Skin of body (tissue), 2 donors: Measurements from ENCODE around the gene IL21. TPM values are rescaled to one million over a fixed set of nuclear protein-coding genes. Genes with fewer than 3 reads are reported as not detected.

Source experiments
- DNase-seq: peaks from one replicate; lab custom pipeline; 2025; lab: John Stamatoyannopoulos, UW
- total RNA-seq: library from RNA; depleted of rRNA; stranded (reverse); fragments of >200 nt; gene quantifications from one replicate; pipeline ENCODE4 v1.2.3, GENCODE V29; 2014

IL21 gene
- total RNA-seq, 1 donor from 2014 or later = not detected

- no peak for DNase-seq
These were observed 12.3 kb upstream of the IL21 start for GRCh38 chr4:122633211-122633610.

- no peak for DNase-seq
These were observed 11.7 kb upstream of the IL21 start for GRCh38 chr4:122632396-122633143.

- no peak for DNase-seq
These were observed 4.3 kb upstream of the IL21 start for GRCh38 chr4:122625156-122625555.

- no peak for DNase-seq
These were observed 3.3 kb upstream of the IL21 start for GRCh38 chr4:122624205-122624604.

- DNase-seq = no peak
These were observed 2.8 kb upstream of the IL21 start for GRCh38 chr4:122623637-122624166.

- DNase-seq = no peak
These were observed 1.5 kb upstream of the IL21 start for GRCh38 chr4:122622400-122622799.

GRCh38 chr4:122619611-122620010 is 1.3 kb downstream of the IL21 start:
- DNase-seq = no peak

- DNase-seq = no peak
These were observed 3.0 kb downstream of the IL21 start for GRCh38 chr4:122617597-122618593.

- DNase-seq = no peak
These were observed 3.8 kb downstream of the IL21 start for GRCh38 chr4:122616915-122617596.

GRCh38 chr4:122614621-122615020 is 6.2 kb downstream of the IL21 start:
- DNase-seq = no peak

- no peak for DNase-seq
These were observed 8.3 kb downstream of the IL21 start for GRCh38 chr4:122612540-122612939.

- no peak for DNase-seq
These were observed 14.4 kb downstream of the IL21 start for GRCh38 chr4:122606364-122607043.

- DNase-seq = no peak
These were observed 16.7 kb downstream of the IL21 start for GRCh38 chr4:122604146-122604545.

- DNase-seq = no peak
These were observed 17.7 kb downstream of the IL21 start for GRCh38 chr4:122603156-122603574.

GRCh38 chr4:122602277-122603142 is 18.4 kb downstream of the IL21 start:
- no peak for DNase-seq

- DNase-seq = no peak
These were observed 29.7 kb downstream of the IL21 start for GRCh38 chr4:122591196-122591595.

GRCh38 chr4:122588453-122589238 is 32.2 kb downstream of the IL21 start:
- DNase-seq = no peak

- no peak for DNase-seq
These were observed 36.3 kb downstream of the IL21 start for GRCh38 chr4:122584519-122584918.

- DNase-seq = no peak
These were observed 37.0 kb downstream of the IL21 start for GRCh38 chr4:122583906-122584305.
